Measurements from ENCODE around the gene C1orf87.

Gene C1orf87

GRCh38 chr1:59978026-59978425 lies 95.5 kb downstream of the C1orf87 start:
- TF ChIP-seq EZH2phosphoT487 (conservative IDR thresholded peaks at IDR 0.05; ENCODE audit: low read length) = no peak
- no peak for TF ChIP-seq CTCF (IDR thresholded peaks at IDR 0.05; ENCODE audit: insufficient read depth, low read length, poor library complexity, severe bottlenecking)
- H3K36me3 ChIP-seq (ENCODE audit: low read length) = no peaks in the 10 kb centered on the region
- H3K9ac ChIP-seq (ENCODE audit: low read length) = no peak overlapping the region
- no peaks in the 10 kb centered on the region for H3K9me2 ChIP-seq (replicated peaks; ENCODE audit: insufficient read depth, low read length)
- H3F3A ChIP-seq (ENCODE audit: insufficient read depth) = no peaks in the 10 kb centered on the region
- H3K27me3 ChIP-seq (ENCODE audit: low read length) = no peaks in the 10 kb centered on the region
- no peaks in the 10 kb centered on the region for H3K79me2 ChIP-seq (ENCODE audit: insufficient read depth, low read length)
- H3K4me2 ChIP-seq (ENCODE audit: low read depth, low read length, poor library complexity, severe bottlenecking) = no peak overlapping the region
- no peak overlapping the region for H3K27ac ChIP-seq (ENCODE audit: low read depth, low read length)
- H3K9me3 ChIP-seq (ENCODE audit: insufficient read depth, low read length) = no peaks in the 10 kb centered on the region
- H4K20me1 ChIP-seq (ENCODE audit: low read depth, low read length) = no peaks in the 10 kb centered on the region
- no peak overlapping the region for H2AFZ ChIP-seq (ENCODE audit: low read depth, low read length, severe bottlenecking)
- H3K4me3 ChIP-seq (ENCODE audit: insufficient read depth, low read length, poor library complexity, severe bottlenecking) = no peak overlapping the region

GRCh38 chr1:59977075-59977410 lies 96.5 kb downstream of the C1orf87 start:
- Histone ChIP-seq H3K27me3 (ENCODE audit: low read length) (no peaks in the 10 kb centered on the region), H3K36me3 (ENCODE audit: low read length) (no peaks in the 10 kb centered on the region), H3K4me3 (ENCODE audit: insufficient read depth, low read length, poor library complexity, severe bottlenecking) (no peak overlapping the region), H3K27ac (ENCODE audit: low read depth, low read length) (no peak overlapping the region), H3F3A (ENCODE audit: insufficient read depth) (no peaks in the 10 kb centered on the region), H3K9me3 (ENCODE audit: insufficient read depth, low read length) (no peaks in the 10 kb centered on the region), H3K4me2 (ENCODE audit: low read depth, low read length, poor library complexity, severe bottlenecking) (no peak overlapping the region), H3K9ac (ENCODE audit: low read length) (no peak overlapping the region), H2AFZ (ENCODE audit: low read depth, low read length, severe bottlenecking) (no peak overlapping the region), H3K9me2 (replicated peaks; ENCODE audit: insufficient read depth, low read length) (no peaks in the 10 kb centered on the region), H4K20me1 (ENCODE audit: low read depth, low read length) (no peaks in the 10 kb centered on the region), H3K79me2 (ENCODE audit: insufficient read depth, low read length) (no peaks in the 10 kb centered on the region)
- no peak for TF ChIP-seq EZH2phosphoT487 (conservative IDR thresholded peaks at IDR 0.05; ENCODE audit: low read length)
- no peak for TF ChIP-seq CTCF (IDR thresholded peaks at IDR 0.05; ENCODE audit: insufficient read depth, low read length, poor library complexity, severe bottlenecking)

- Histone ChIP-seq H3K79me2 (ENCODE audit: insufficient read depth, low read length) (no peaks in the 10 kb centered on the region), H3K4me2 (ENCODE audit: low read depth, low read length, poor library complexity, severe bottlenecking) (no peak overlapping the region), H3K9ac (ENCODE audit: low read length) (no peak overlapping the region), H3K9me3 (ENCODE audit: insufficient read depth, low read length) (no peaks in the 10 kb centered on the region), H3K36me3 (ENCODE audit: low read length) (no peaks in the 10 kb centered on the region), H2AFZ (ENCODE audit: low read depth, low read length, severe bottlenecking) (no peak overlapping the region), H3K4me3 (ENCODE audit: insufficient read depth, low read length, poor library complexity, severe bottlenecking) (no peak overlapping the region), H3K9me2 (replicated peaks; ENCODE audit: insufficient read depth, low read length) (no peaks in the 10 kb centered on the region), H4K20me1 (ENCODE audit: low read depth, low read length) (no peaks in the 10 kb centered on the region), H3F3A (ENCODE audit: insufficient read depth) (no peaks in the 10 kb centered on the region), H3K27ac (ENCODE audit: low read depth, low read length) (no peak overlapping the region), H3K27me3 (ENCODE audit: low read length) (no peaks in the 10 kb centered on the region)
- TF ChIP-seq EZH2phosphoT487 (conservative IDR thresholded peaks at IDR 0.05; ENCODE audit: low read length) (no peak), CTCF (IDR thresholded peaks at IDR 0.05; ENCODE audit: insufficient read depth, low read length, poor library complexity, severe bottlenecking) (peak; percentile 62)
Measured at GRCh38 chr1:59976194-59977074, 97.1 kb downstream of the C1orf87 start.

Measured in SU-DHL-6 (cell line).